Mesenchymal stem cell (in vitro differentiated cells and primary cell): ENCODE data around the gene SLC25A21.

Experiments
- DNase-seq: peaks from one replicate; pipeline ENCODE4 v3.0.0-alpha.2; 2013
- H2AFZ ChIP-seq: one replicate; pipeline ENCODE4 v1.6.1; 2013; ENCODE audit warnings: low read depth, mild to moderate bottlenecking, control low read depth, inconsistent platforms, low read length, moderate library complexity
- H2AK5ac ChIP-seq: 2 replicates; pipeline ENCODE4 v1.6.1; 2013; ENCODE audit warnings: low read length, moderate library complexity, mild to moderate bottlenecking, inconsistent platforms; ENCODE audit not compliant: severe bottlenecking
- H2BK120ac ChIP-seq: one replicate; pipeline ENCODE4 v1.6.1; 2013; ENCODE audit warnings: low read depth, mild to moderate bottlenecking, inconsistent platforms, low read length, moderate library complexity
- H2BK12ac ChIP-seq, 2 experiments: one replicate each; pipeline ENCODE4 v1.6.1; 2013; ENCODE audit warnings: inconsistent platforms in 2 of 2, low read length in 2 of 2, mild to moderate bottlenecking in 2 of 2, moderate library complexity in 2 of 2, control low read depth in 1 of 2
- H2BK15ac ChIP-seq: one replicate; pipeline ENCODE4 v1.6.1; 2013; ENCODE audit warnings: mild to moderate bottlenecking, low read depth, inconsistent platforms; ENCODE audit not compliant: poor library complexity, severe bottlenecking
- H2BK5ac ChIP-seq: 2 replicates; pipeline ENCODE4 v1.6.1; 2013; ENCODE audit warnings: low read depth, mild to moderate bottlenecking, low read length, control low read depth, inconsistent platforms; ENCODE audit not compliant: poor library complexity, severe bottlenecking
- H3K14ac ChIP-seq, 2 experiments: one replicate each; pipeline ENCODE4 v1.6.1; 2013; ENCODE audit warnings: inconsistent platforms in 2 of 2, low read length in 2 of 2, control low read depth in 1 of 2, mild to moderate bottlenecking in 1 of 2, moderate library complexity in 1 of 2
- H3K18ac ChIP-seq, 2 experiments: one replicate each; pipeline ENCODE4 v1.6.1; 2013; ENCODE audit warnings: inconsistent platforms in 2 of 2, low read length in 2 of 2, control low read depth in 1 of 2, low read depth in 1 of 2, mild to moderate bottlenecking in 1 of 2
- H3K23ac ChIP-seq, 2 experiments: one replicate each; pipeline ENCODE4 v1.6.1; 2013; ENCODE audit warnings: inconsistent platforms in 2 of 2, low read length in 2 of 2, mild to moderate bottlenecking in 2 of 2, moderate library complexity in 2 of 2, control low read depth in 1 of 2
- H3K27ac ChIP-seq: 2 replicates; pipeline ENCODE4 v1.5.1; 2013; ENCODE audit warnings: mild to moderate bottlenecking, moderate library complexity, low read length, control low read depth, inconsistent platforms; ENCODE audit not compliant: poor library complexity, severe bottlenecking
- H3K27me3 ChIP-seq, 2 experiments: 2 replicates each; pipeline versions ENCODE4 v1.6.1 to v1.7.0; 2013; ENCODE audit warnings: low read length in 2 of 2, mild to moderate bottlenecking in 2 of 2, moderate library complexity in 2 of 2, control low read depth in 1 of 2, inconsistent platforms in 1 of 2; ENCODE audit not compliant: control insufficient read depth in 1 of 2, insufficient read depth in 1 of 2
- H3K36me3 ChIP-seq, 2 experiments: 2 replicates each; pipeline versions ENCODE4 v1.6.1 to v1.7.0; 2013; ENCODE audit warnings: low read length in 2 of 2, control low read depth in 1 of 2, inconsistent platforms in 1 of 2, low read depth in 1 of 2, mild to moderate bottlenecking in 1 of 2; ENCODE audit not compliant: insufficient read depth in 2 of 2, control insufficient read depth in 1 of 2
- H3K4ac ChIP-seq, 2 experiments: one replicate each; pipeline ENCODE4 v1.6.1; 2013; ENCODE audit warnings: inconsistent platforms in 2 of 2, low read length in 2 of 2, mild to moderate bottlenecking in 2 of 2, moderate library complexity in 2 of 2, control low read depth in 1 of 2, low read depth in 1 of 2
- H3K4me1 ChIP-seq: 2 replicates; pipeline ENCODE4 v1.6.1; 2013; ENCODE audit warnings: low read depth, low read length, control low read depth; ENCODE audit not compliant: control insufficient read depth, insufficient read depth
- H3K4me2 ChIP-seq: 2 replicates; pipeline ENCODE4 v1.6.1; 2013; ENCODE audit warnings: low read length, mild to moderate bottlenecking, inconsistent platforms; ENCODE audit not compliant: poor library complexity, severe bottlenecking
- H3K4me3 ChIP-seq, 2 experiments: 2 replicates each; pipeline versions ENCODE4 v1.5.1 to v1.7.0; 2013; ENCODE audit warnings: low read length in 2 of 2, mild to moderate bottlenecking in 2 of 2, control low read depth in 1 of 2, low read depth in 1 of 2; ENCODE audit not compliant: insufficient read depth in 1 of 2
- H3K79me1 ChIP-seq: replicated peaks from 2 replicates; pipeline ENCODE4 v1.6.1; 2013; ENCODE audit warnings: mild to moderate bottlenecking, control low read depth, low read length, inconsistent platforms; ENCODE audit not compliant: poor library complexity, severe bottlenecking
- H3K9ac ChIP-seq: 2 replicates; pipeline ENCODE4 v1.7.0; 2013; ENCODE audit warnings: mild to moderate bottlenecking, low read length, moderate library complexity
- H3K9me3 ChIP-seq: 2 replicates; pipeline ENCODE4 v1.7.0; 2013; ENCODE audit warnings: mild to moderate bottlenecking, low read length; ENCODE audit not compliant: control insufficient read depth
- H4K8ac ChIP-seq: one replicate; pipeline ENCODE4 v1.6.1; 2013; ENCODE audit warnings: inconsistent platforms, mild to moderate bottlenecking, low read length, moderate library complexity
- H4K91ac ChIP-seq: one replicate; pipeline ENCODE4 v1.6.1; 2013; ENCODE audit warnings: mild to moderate bottlenecking, low read length, inconsistent platforms
- WGBS: methylation state at CpG from one replicate; pipeline ENCODE4 v1.1.7; 2013; ENCODE audit warnings: mixed read lengths; 5-methylcytosine and 5-hydroxymethylcytosine counted together

SLC25A21 gene

DNA sequence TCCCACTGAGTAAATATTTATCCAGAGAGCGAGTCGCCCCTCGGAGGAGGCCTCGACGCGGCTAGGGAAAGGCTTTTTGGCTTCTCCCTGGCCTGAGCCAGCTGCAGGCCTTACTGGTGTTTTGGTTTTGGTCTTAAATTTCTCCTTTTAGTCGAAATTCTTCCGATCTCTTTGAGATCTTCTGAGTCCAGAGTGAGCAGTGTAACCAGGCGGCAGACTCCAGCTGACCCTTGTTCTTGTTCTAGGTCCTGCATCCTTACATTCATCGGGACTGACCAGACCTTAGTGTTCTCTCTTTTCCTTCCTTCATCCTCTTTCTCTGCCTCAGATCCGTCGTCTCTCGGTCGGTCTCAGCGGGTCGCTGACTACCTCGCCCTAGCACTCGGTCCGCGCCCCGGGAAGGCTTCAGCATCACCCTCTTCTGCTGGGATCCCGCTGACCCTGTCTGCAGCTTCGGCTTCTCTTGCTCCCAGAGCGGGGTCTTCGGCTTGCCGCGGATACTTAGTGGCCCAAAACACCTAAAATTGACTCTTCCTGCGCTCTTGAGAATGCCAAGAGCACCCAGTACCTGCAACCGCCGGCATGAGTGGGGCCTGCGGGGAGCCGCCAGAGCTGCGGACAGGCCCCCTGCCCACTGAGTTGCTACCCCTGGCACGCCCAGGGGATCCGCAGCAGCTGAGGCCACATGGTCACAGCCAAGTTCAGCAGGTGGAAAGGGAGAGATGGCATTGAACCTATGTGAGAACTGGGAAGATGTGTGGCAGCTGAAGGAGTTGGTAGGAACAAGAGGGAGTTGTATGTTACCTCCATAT lies 513.2 kb downstream of the SLC25A21 start:
- no peak overlapping the region for H3K14ac ChIP-seq
- H3K23ac ChIP-seq: peak overlapping the region in 1 of 2 experiments; percentile 19
- H4K8ac ChIP-seq: no peak overlapping the region
- H2BK12ac ChIP-seq: no peak overlapping the region
- peaks cover 53% of the 10 kb centered on the region for H3K4me1 ChIP-seq
- no peak overlapping the region for H2BK5ac ChIP-seq
- H2BK120ac ChIP-seq: no peak overlapping the region
- peak overlapping the region in 1 of 2 experiments; percentile 26 for H3K4me3 ChIP-seq
- H3K4ac ChIP-seq: no peak overlapping the region
- H2AK5ac ChIP-seq: no peak overlapping the region
- no peak overlapping the region for H2AFZ ChIP-seq
- H3K79me1 ChIP-seq: no peaks in the 10 kb centered on the region
- H3K36me3 ChIP-seq: peaks cover 0 to 9% of the 10 kb centered on the region in 2 experiments
- H3K9me3 ChIP-seq: no peaks in the 10 kb centered on the region
- no peak overlapping the region for H3K27ac ChIP-seq
- H3K27me3 ChIP-seq: peaks cover 72 to 94% of the 10 kb centered on the region in 2 experiments
- no peak overlapping the region for H4K91ac ChIP-seq
- no peak overlapping the region for H3K9ac ChIP-seq
- WGBS: 12% methylated on average over 35 of the region's 35 CpGs
- H2BK15ac ChIP-seq: no peak overlapping the region
- no peak for DNase-seq
- no peak overlapping the region for H3K4me2 ChIP-seq
- no peak overlapping the region for H3K18ac ChIP-seq

GRCh38 chr14:36658123-36659009 lies 514.0 kb downstream of the SLC25A21 start:
- peak overlapping the region; percentile 22 for H4K8ac ChIP-seq
- H3K27ac ChIP-seq: peak overlapping the region; percentile 30
- no peak overlapping the region for H3K18ac ChIP-seq
- H3K9me3 ChIP-seq: no peaks in the 10 kb centered on the region
- H3K27me3 ChIP-seq: peaks cover 80 to 95% of the 10 kb centered on the region in 2 experiments
- no peaks in the 10 kb centered on the region for H3K79me1 ChIP-seq
- H3K4me3 ChIP-seq: peak overlapping the region in 1 of 2 experiments; percentile 55
- H2BK120ac ChIP-seq: no peak overlapping the region
- no peak overlapping the region for H2AK5ac ChIP-seq
- no peak overlapping the region for H3K23ac ChIP-seq
- no peak overlapping the region for H3K14ac ChIP-seq
- WGBS: 4% methylated on average over 55 of the region's 55 CpGs
- H3K4me2 ChIP-seq: peak overlapping the region; percentile 90
- H3K9ac ChIP-seq: no peak overlapping the region
- H4K91ac ChIP-seq: no peak overlapping the region
- no peak overlapping the region for H2BK15ac ChIP-seq
- H3K36me3 ChIP-seq: peaks cover 0 to 9% of the 10 kb centered on the region in 2 experiments
- no peak overlapping the region for H2BK5ac ChIP-seq
- H3K4ac ChIP-seq: no peak overlapping the region
- peak; percentile 11 for DNase-seq
- no peak overlapping the region for H2BK12ac ChIP-seq
- H3K4me1 ChIP-seq: peaks cover 54% of the 10 kb centered on the region
- no peak overlapping the region for H2AFZ ChIP-seq

GRCh38 chr14:36657399-36658122 lies 514.8 kb downstream of the SLC25A21 start:
- H2BK12ac ChIP-seq: no peak overlapping the region
- no peak overlapping the region for H3K18ac ChIP-seq
- H3K9ac ChIP-seq: no peak overlapping the region
- no peak overlapping the region for H2AFZ ChIP-seq
- peaks cover 0 to 9% of the 10 kb centered on the region in 2 experiments for H3K36me3 ChIP-seq
- H2AK5ac ChIP-seq: no peak overlapping the region
- H3K27me3 ChIP-seq: peaks cover 88 to 95% of the 10 kb centered on the region in 2 experiments
- H2BK5ac ChIP-seq: no peak overlapping the region
- H2BK15ac ChIP-seq: no peak overlapping the region
- H3K4me2 ChIP-seq: peak overlapping the region; percentile 90
- DNase-seq: peak; percentile 37
- H3K27ac ChIP-seq: peak overlapping the region; percentile 30
- H4K91ac ChIP-seq: no peak overlapping the region
- peak overlapping the region in 1 of 2 experiments; percentile 77 for H3K23ac ChIP-seq
- H3K4ac ChIP-seq: no peak overlapping the region
- H4K8ac ChIP-seq: no peak overlapping the region
- WGBS: under 1% methylated on average over 50 of the region's 55 CpGs
- no peaks in the 10 kb centered on the region for H3K9me3 ChIP-seq
- H3K4me1 ChIP-seq: peaks cover 46% of the 10 kb centered on the region
- peak overlapping the region; percentile 55 to 69 for H3K4me3 ChIP-seq
- no peaks in the 10 kb centered on the region for H3K79me1 ChIP-seq
- H2BK120ac ChIP-seq: no peak overlapping the region
- no peak overlapping the region for H3K14ac ChIP-seq
